H1 (cell line): Measurements from ENCODE around the gene SENP1. TPM values are rescaled to one million over a fixed set of nuclear protein-coding genes. Genes with fewer than 3 reads are reported as not detected.

ENCODE experiments used
- CTCF ChIA-PET: fragments of 300-600 bp; sonication (Branson Sonifier 250); formaldehyde crosslinking; loops from one replicate; lab custom pipeline; 2021; ENCODE audit not compliant: partially characterized antibody; lab: Charles Lee
- POLR2A ChIA-PET: fragments of 300-600 bp; sonication (Branson Sonifier 250); formaldehyde crosslinking; loops from one replicate; lab custom pipeline; 2021; ENCODE audit warnings: inconsistent platforms; ENCODE audit not compliant: partially characterized antibody; lab: Charles Lee
- DNase-seq, 2 experiments: peaks; one replicate each; pipeline versions ENCODE4 v3.0.0 to v3.0.0-alpha.2; 2010 to 2022; ENCODE audit warnings: low spot score in 2 of 2, low read depth in 1 of 2, mixed read lengths in 1 of 2
- FAIRE-seq: peaks from 2 replicates; lab custom pipeline; 2011; peaks lifted over from hg19 to GRCh38; lab: Jason Lieb, UNC
- H2AFZ ChIP-seq: 2 replicates; pipeline ENCODE4 v1.8.1; 2012; ENCODE audit warnings: low read length, inconsistent platforms
- H2AK5ac ChIP-seq: 2 replicates; pipeline ENCODE4 v1.6.1; 2013; ENCODE audit warnings: low read depth, low read length
- H2BK120ac ChIP-seq: replicated peaks from 2 replicates; pipeline ENCODE3; 2013; ENCODE audit warnings: low read depth, low read length, inconsistent platforms
- H2BK12ac ChIP-seq: 2 replicates; pipeline ENCODE4 v1.6.1; 2013; ENCODE audit warnings: low read depth, low read length
- H2BK15ac ChIP-seq: 2 replicates; pipeline ENCODE4 v1.6.1; 2013; ENCODE audit warnings: low read length
- H2BK20ac ChIP-seq: 2 replicates; pipeline ENCODE4 v1.6.1; 2013; ENCODE audit warnings: low read length
- H2BK5ac ChIP-seq: 2 replicates; pipeline ENCODE4 v1.6.1; 2013; ENCODE audit warnings: low read depth, low read length
- H3K14ac ChIP-seq: 2 replicates; pipeline ENCODE4 v1.6.1; 2013; ENCODE audit warnings: inconsistent platforms; ENCODE audit not compliant: insufficient read length
- H3K18ac ChIP-seq: 2 replicates; pipeline ENCODE4 v1.6.1; 2013; ENCODE audit warnings: low read length; ENCODE audit errors: extremely low read depth
- H3K23ac ChIP-seq: 2 replicates; pipeline ENCODE4 v1.6.1; 2013; ENCODE audit warnings: inconsistent platforms; ENCODE audit not compliant: insufficient read length
- H3K23me2 ChIP-seq: 2 replicates; pipeline ENCODE4 v1.6.1; 2013; ENCODE audit warnings: low read depth, low read length
- H3K27ac ChIP-seq: 2 replicates; pipeline ENCODE4 v1.6.1; 2011; ENCODE audit warnings: low read depth, low read length, inconsistent platforms
- H3K27me3 ChIP-seq, 4 experiments: replicated peaks in 1 of 4; 1 replicate in 1 of 4; 2 replicates in 3 of 4; pipeline versions ENCODE4 v1.6.1 to v1.8.1; 2011 to 2013; ENCODE audit warnings: low read length in 3 of 4, mild to moderate bottlenecking in 3 of 4, inconsistent platforms in 2 of 4, mixed read lengths in 2 of 4, moderate library complexity in 1 of 4; ENCODE audit not compliant: control insufficient read depth in 3 of 4, insufficient read depth in 3 of 4; ENCODE audit errors: extremely low read depth in 1 of 4
- H3K36me3 ChIP-seq, 4 experiments: 2 replicates each; pipeline versions ENCODE4 v1.6.1 to v1.8.1; 2011 to 2013; ENCODE audit warnings: mild to moderate bottlenecking in 4 of 4, low read length in 3 of 4, moderate library complexity in 2 of 4, control low read depth in 1 of 4, inconsistent platforms in 1 of 4; ENCODE audit not compliant: insufficient read depth in 4 of 4, control insufficient read depth in 2 of 4
- H3K4ac ChIP-seq: replicated peaks from 2 replicates; pipeline ENCODE3; 2013; ENCODE audit warnings: low read length, low read depth, mixed read lengths, inconsistent platforms; ENCODE audit not compliant: insufficient read length
- H3K4me1 ChIP-seq, 4 experiments: replicated peaks in 1 of 4; 1 replicate in 1 of 4; 2 replicates in 3 of 4; pipeline versions ENCODE4 v1.6.1 to v1.8.1; 2011 to 2013; ENCODE audit warnings: low read length in 3 of 4, inconsistent platforms in 2 of 4, mixed read lengths in 1 of 4; ENCODE audit not compliant: insufficient read depth in 4 of 4, control insufficient read depth in 3 of 4
- H3K4me2 ChIP-seq, 2 experiments: 2 replicates each; pipeline versions ENCODE4 v1.6.1 to v1.8.1; 2011 to 2013; ENCODE audit warnings: low read depth in 2 of 2, low read length in 2 of 2, control low read depth in 1 of 2, inconsistent platforms in 1 of 2, mild to moderate bottlenecking in 1 of 2; ENCODE audit not compliant: insufficient read depth in 1 of 2
- H3K4me3 ChIP-seq, 4 experiments: fragments of 200-600, 300-600 bp in 1 of 4; sonication (generic), shearing (Covaris generic), sonication (Bioruptor Twin) in 1 of 4; 2 replicates each; pipeline versions ENCODE4 v1.5.1 to v1.8.1; 2011 to 2016; ENCODE audit warnings: low read length in 4 of 4, low read depth in 3 of 4, control low read depth in 2 of 4, inconsistent platforms in 2 of 4, mild to moderate bottlenecking in 2 of 4, mixed read lengths in 1 of 4, moderate library complexity in 1 of 4; ENCODE audit not compliant: insufficient read depth in 2 of 4; ENCODE audit errors: extremely low read depth in 1 of 4
- H3K56ac ChIP-seq: replicated peaks from 2 replicates; pipeline ENCODE3; 2013; ENCODE audit warnings: low read depth, mild to moderate bottlenecking, mixed read lengths, low read length, inconsistent platforms; ENCODE audit not compliant: insufficient read length
- H3K79me1 ChIP-seq: 2 replicates; pipeline ENCODE4 v1.6.1; 2013; ENCODE audit warnings: low read depth, low read length, control low read depth
- H3K79me2 ChIP-seq, 2 experiments: 2 replicates each; pipeline versions ENCODE4 v1.6.1 to v1.8.1; 2012 to 2013; ENCODE audit warnings: low read length in 2 of 2, mild to moderate bottlenecking in 2 of 2, inconsistent platforms in 1 of 2; ENCODE audit not compliant: insufficient read depth in 2 of 2, control insufficient read depth in 1 of 2
- H3K9ac ChIP-seq, 4 experiments: replicated peaks in 1 of 4; 1 replicate in 1 of 4; 2 replicates in 3 of 4; pipeline versions ENCODE4 v1.6.1 to v1.8.1; 2011 to 2013; ENCODE audit warnings: low read depth in 3 of 4, low read length in 3 of 4, control low read depth in 2 of 4, mild to moderate bottlenecking in 2 of 4, moderate library complexity in 2 of 4, inconsistent platforms in 1 of 4; ENCODE audit errors: extremely low read depth in 1 of 4
- H3K9me3 ChIP-seq, 2 experiments: 2 replicates each; pipeline versions ENCODE4 v1.6.1 to v1.8.1; 2012 to 2013; ENCODE audit warnings: mild to moderate bottlenecking in 2 of 2, moderate library complexity in 2 of 2, control low read depth in 1 of 2, inconsistent platforms in 1 of 2, low read depth in 1 of 2, low read length in 1 of 2, mixed read lengths in 1 of 2; ENCODE audit not compliant: insufficient read depth in 2 of 2
- H4K20me1 ChIP-seq, 2 experiments: replicated peaks in 1 of 2; 2 replicates each; pipeline versions ENCODE3 to v1.8.1; 2011 to 2013; ENCODE audit warnings: inconsistent platforms in 2 of 2, low read length in 2 of 2, mild to moderate bottlenecking in 1 of 2; ENCODE audit not compliant: insufficient read depth in 2 of 2, control insufficient read depth in 1 of 2
- H4K5ac ChIP-seq: 2 replicates; pipeline ENCODE4 v1.6.1; 2013; ENCODE audit warnings: low read length, low read depth, mixed read lengths, inconsistent platforms; ENCODE audit not compliant: insufficient read length
- H4K8ac ChIP-seq: 2 replicates; pipeline ENCODE4 v1.8.0; 2013; ENCODE audit warnings: mild to moderate bottlenecking, moderate library complexity, low read length, inconsistent platforms; ENCODE audit not compliant: insufficient read depth; ENCODE audit errors: extremely low read depth
- H4K91ac ChIP-seq: replicated peaks from 2 replicates; pipeline ENCODE3; 2013; ENCODE audit warnings: low read length, mixed read lengths, inconsistent platforms; ENCODE audit not compliant: insufficient read length
- EZH2 ChIP-seq: fragments of 200-600 bp; sonication (generic); IDR thresholded peaks from 2 replicates; pipeline ENCODE4 v1.7.1; 2012; ENCODE audit warnings: low read depth, mild to moderate bottlenecking, moderate library complexity, low read length, inconsistent platforms; ENCODE audit not compliant: severe bottlenecking
- POLR2AphosphoS5 ChIP-seq: IDR thresholded peaks from 2 replicates; pipeline ENCODE4 v1.6.1; 2011; ENCODE audit warnings: low read depth, low read length
- SIX5 ChIP-seq: IDR thresholded peaks from 2 replicates; pipeline ENCODE4 v1.6.1; 2011; ENCODE audit warnings: mild to moderate bottlenecking, low read depth, low read length
- WGBS, 2 experiments: shearing (Covaris generic) in 1 of 2; methylation state at CpG; one replicate each; pipeline versions ENCODE4 v1.1.6 to v1.1.7; 2013 to 2015; ENCODE audit warnings: low lambda C conversion rate in 2 of 2, mixed read lengths in 2 of 2, inconsistent platforms in 1 of 2, low coverage in 1 of 2, missing lambda C conversion rate in 1 of 2; ENCODE audit not compliant: insufficient replicate concordance in 2 of 2, insufficient coverage in 1 of 2, insufficient read length in 1 of 2; ENCODE audit errors: extremely low coverage in 1 of 2, missing lambda C conversion rate in 1 of 2; 5-methylcytosine and 5-hydroxymethylcytosine counted together
- polyA plus RNA-seq, 7 experiments: library from polyadenylated mRNA; depleted of rRNA in 3 of 7; stranded (reverse) in 5 of 7; unstranded in 2 of 7; fragments of >200 nt in 5 of 7; fragments of 200-250 nt in 2 of 7; gene quantifications; 1 replicate in 5 of 7; 2 replicates in 1 of 7; 4 replicates in 1 of 7; pipeline versions ENCODE4 v1.2.1 to v1.2.3, GENCODE V29; 2011 to 2013; ENCODE audit warnings: missing spikeins in 2 of 7, mixed read lengths in 2 of 7
- total RNA-seq: library from RNA; stranded (reverse); fragmentation: NEBNext Ultra II Directional; extraction: Animal tissue kit (Norgen Biotek cat#: 25700); gene quantifications from 2 replicates; pipeline ENCODE4 v1.2.1, GENCODE V29; 2021

The SENP1 gene
- total and polyA plus RNA-seq, 2 of the 8 experiments (the other 6 are each of a cell fraction or from before 2014, with no cell fraction given): 14.2 to 31.5 TPM

- Histone ChIP-seq H3K23me2 (no peaks in the 10 kb centered on the region), H3K4me3 (no peak overlapping the region), H3K18ac (no peak overlapping the region), H3K79me2 (no peaks in the 10 kb centered on the region), H3K4ac (no peak overlapping the region), H3K79me1 (no peaks in the 10 kb centered on the region), H3K14ac (no peak overlapping the region), H4K20me1 (peaks cover 9% of the 10 kb centered on the region in 2 experiments), H3K36me3 (no peaks in the 10 kb centered on the region), H2BK15ac (peak overlapping the region; percentile 46; the same call in 1 of the 2 replicates), H4K91ac (no peak overlapping the region), H3K56ac (no peak overlapping the region), H3K9me3 (no peaks in the 10 kb centered on the region), H3K27me3 (peaks cover 64 to 100% (median 97%) of the 10 kb centered on the region in 4 experiments), H4K8ac (no peak overlapping the region), H2BK120ac (no peak overlapping the region), H3K23ac (no peak overlapping the region), H2BK20ac (no peak overlapping the region), H2AK5ac (no peak overlapping the region), H3K9ac (no peak overlapping the region), H3K27ac (no peak overlapping the region), H2BK5ac (no peak overlapping the region), H3K4me1 (peaks cover 8 to 14% (median 10%) of the 10 kb centered on the region in 4 experiments), H2BK12ac (no peak overlapping the region), H3K4me2 (no peak overlapping the region), H4K5ac (no peak overlapping the region), H2AFZ (no peak overlapping the region)
- TF ChIP-seq SIX5 (no peak), EZH2 (peak; percentile 38), POLR2AphosphoS5 (no peak)
- no peak for FAIRE-seq
- CTCF ChIA-PET: interaction anchor here (0.8 to 1.9 kb wide), 5 partner anchors 9 to 827 kb away, joined by 3 to 8 read pairs (median 3); no protein-coding TSS in a partner anchor
- DNase-seq: peak in 1 of 2 experiments; percentile 45
- WGBS, 2 experiments: 75% methylated on average over 17 of the region's 18 CpGs; no CpG with 5 or more reads in 1 of the 2 experiments
- POLR2A ChIA-PET: interaction anchor here (0.6 to 1.5 kb wide), 4 partner anchors 10 to 28 kb away, joined by 3 to 5 read pairs (median 4); no protein-coding TSS in a partner anchor
Measured at GRCh38 chr12:48027183-48028002, 78.5 kb downstream of the SENP1 start.
